Astrocyte (in vitro differentiated cells and primary cell): ENCODE measurements around the gene ATP11A.

Source experiments
- CTCF ChIP-seq: IDR thresholded peaks from 2 replicates; pipeline ENCODE4 v1.5.1; 2011; ENCODE audit warnings: low read depth, mild to moderate bottlenecking, inconsistent platforms, low read length, moderate library complexity; ENCODE audit not compliant: insufficient read depth
- EZH2 ChIP-seq: IDR thresholded peaks from 2 replicates; pipeline ENCODE4 v1.6.1; 2012; ENCODE audit warnings: mild to moderate bottlenecking, low read length, inconsistent platforms; ENCODE audit not compliant: insufficient read depth

GRCh38 chr13:112852392-112852791, 162.6 kb downstream of the ATP11A start:
- no peak for TF ChIP-seq CTCF
- TF ChIP-seq EZH2: no peak
